ENCODE measurements around the gene MIPEP. TPM values are rescaled to one million over a fixed set of nuclear protein-coding genes. Genes with fewer than 3 reads are reported as not detected.

The MIPEP gene
- total RNA-seq, 1 experiment from 2014 or later = 25.4 TPM

DNA sequence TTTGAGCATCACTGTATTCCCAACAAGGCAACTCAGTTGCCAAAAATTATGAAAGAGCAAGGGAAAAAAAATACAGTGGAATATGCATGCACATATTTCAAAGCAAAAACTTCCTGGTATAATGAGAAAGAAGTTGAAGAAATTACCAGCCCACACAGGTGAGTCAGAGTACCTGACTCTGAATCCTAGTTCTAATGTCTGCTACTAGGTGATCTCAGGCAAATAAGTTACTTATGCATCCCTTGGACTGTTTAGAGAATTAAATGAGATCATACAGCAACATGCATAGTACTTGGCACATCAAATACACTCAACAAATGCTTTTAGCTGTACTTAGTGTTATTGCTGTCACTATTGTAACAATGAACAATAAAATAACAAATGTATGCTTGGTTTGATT lies 144.9 kb downstream of the MIPEP start:
- Histone ChIP-seq H3K4me1 (ENCODE audit: insufficient read depth, low read length, poor library complexity, severe bottlenecking) (no peaks in the 10 kb centered on the region), H3K36me3 (ENCODE audit: insufficient read depth, low read length, poor library complexity, severe bottlenecking) (no peaks in the 10 kb centered on the region), H3K9me3 (ENCODE audit: low read depth, low read length, poor library complexity, severe bottlenecking) (no peaks in the 10 kb centered on the region), H3K4me3 (ENCODE audit: low read depth, low read length, poor library complexity, severe bottlenecking) (no peak overlapping the region), H3K27me3 (replicated peaks; ENCODE audit: insufficient read depth, low read depth, low read length, poor library complexity) (no peaks in the 10 kb centered on the region), H3K27ac (ENCODE audit: low read depth, low read length, poor library complexity, severe bottlenecking) (no peak overlapping the region)
- POLR2A ChIA-PET (ENCODE audit: low non-redundant PET) = no interaction called here
- DNase-seq (ENCODE audit: low spot score) = no peak
- CTCF ChIA-PET = no interaction called here
- no TSS peak for BruUV-seq (replicated peaks)
- intact Hi-C loops (cut with micrococcal nuclease; ENCODE audit: unreplicated experiment) = no loop called here
- TF ChIP-seq, protein P1, sequence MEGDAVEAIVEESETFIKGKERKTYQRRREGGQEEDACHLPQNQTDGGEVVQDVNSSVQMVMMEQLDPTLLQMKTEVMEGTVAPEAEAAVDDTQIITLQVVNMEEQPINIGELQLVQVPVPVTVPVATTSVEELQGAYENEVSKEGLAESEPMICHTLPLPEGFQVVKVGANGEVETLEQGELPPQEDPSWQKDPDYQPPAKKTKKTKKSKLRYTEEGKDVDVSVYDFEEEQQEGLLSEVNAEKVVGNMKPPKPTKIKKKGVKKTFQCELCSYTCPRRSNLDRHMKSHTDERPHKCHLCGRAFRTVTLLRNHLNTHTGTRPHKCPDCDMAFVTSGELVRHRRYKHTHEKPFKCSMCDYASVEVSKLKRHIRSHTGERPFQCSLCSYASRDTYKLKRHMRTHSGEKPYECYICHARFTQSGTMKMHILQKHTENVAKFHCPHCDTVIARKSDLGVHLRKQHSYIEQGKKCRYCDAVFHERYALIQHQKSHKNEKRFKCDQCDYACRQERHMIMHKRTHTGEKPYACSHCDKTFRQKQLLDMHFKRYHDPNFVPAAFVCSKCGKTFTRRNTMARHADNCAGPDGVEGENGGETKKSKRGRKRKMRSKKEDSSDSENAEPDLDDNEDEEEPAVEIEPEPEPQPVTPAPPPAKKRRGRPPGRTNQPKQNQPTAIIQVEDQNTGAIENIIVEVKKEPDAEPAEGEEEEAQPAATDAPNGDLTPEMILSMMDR (conservative IDR thresholded peaks at IDR 0.05; ENCODE audit: low read depth, low read length) = no peak

DNA sequence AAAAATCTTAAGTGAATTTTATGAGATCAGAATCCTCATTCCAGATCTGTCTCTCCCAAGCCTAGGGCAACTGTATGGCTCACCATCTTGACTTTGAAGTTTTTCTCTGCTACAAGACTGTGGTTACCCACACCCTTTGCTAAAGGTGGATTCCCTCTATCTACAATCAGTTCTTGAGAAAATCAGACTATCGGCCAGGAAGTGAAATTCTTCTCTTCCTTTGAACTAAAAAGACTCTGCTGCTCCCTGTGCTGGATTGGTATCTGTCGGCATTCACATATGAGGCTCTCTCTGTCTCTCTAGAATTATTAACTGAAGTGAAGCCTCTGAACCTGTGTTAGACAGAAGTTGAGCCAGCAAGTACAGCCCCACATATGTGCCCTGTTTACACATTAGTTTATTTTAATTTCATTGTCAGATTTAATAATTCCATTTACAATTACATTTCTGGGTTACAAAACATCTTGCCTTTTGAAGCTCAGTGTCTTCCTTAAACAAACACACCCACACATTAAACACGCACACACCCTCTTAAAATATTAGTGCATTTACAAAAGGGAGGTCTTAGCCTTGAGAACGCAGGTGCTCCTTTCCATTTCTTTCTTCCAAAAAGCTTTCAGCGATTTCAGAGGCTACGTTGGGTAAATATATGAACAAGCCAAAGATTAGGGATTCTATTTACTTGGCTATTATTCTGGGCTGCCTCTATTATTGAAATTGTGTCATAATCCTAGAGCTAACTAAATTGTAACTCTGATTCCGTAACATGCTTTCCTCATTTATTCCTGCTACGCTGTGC lies 145.7 kb downstream of the MIPEP start:
- no TSS peak for BruUV-seq (replicated peaks)
- TF ChIP-seq, protein P1 (conservative IDR thresholded peaks at IDR 0.05; ENCODE audit: low read depth, low read length) = no peak
- TF ChIP-seq EZH2 (IDR thresholded peaks at IDR 0.05; ENCODE audit: borderline replicate concordance, low read depth, low read length, poor library complexity, severe bottlenecking) = no peak
- H3K4me3 ChIP-seq (ENCODE audit: low read depth, low read length, poor library complexity, severe bottlenecking) = no peak overlapping the region
- H3K4me1 ChIP-seq (ENCODE audit: insufficient read depth, low read length, poor library complexity, severe bottlenecking) = no peaks in the 10 kb centered on the region
- no peaks in the 10 kb centered on the region for H3K36me3 ChIP-seq (ENCODE audit: insufficient read depth, low read length, poor library complexity, severe bottlenecking)
- no peak overlapping the region for H3K27ac ChIP-seq (ENCODE audit: low read depth, low read length, poor library complexity, severe bottlenecking)
- H3K27me3 ChIP-seq (replicated peaks; ENCODE audit: insufficient read depth, low read depth, low read length, poor library complexity) = no peaks in the 10 kb centered on the region
- intact Hi-C loops (cut with micrococcal nuclease; ENCODE audit: unreplicated experiment) = no loop called here
- no peak for DNase-seq (ENCODE audit: low spot score)
- CTCF ChIA-PET = no interaction called here
- no peaks in the 10 kb centered on the region for H3K9me3 ChIP-seq (ENCODE audit: low read depth, low read length, poor library complexity, severe bottlenecking)
- POLR2A ChIA-PET (ENCODE audit: low non-redundant PET) = no interaction called here

DNA sequence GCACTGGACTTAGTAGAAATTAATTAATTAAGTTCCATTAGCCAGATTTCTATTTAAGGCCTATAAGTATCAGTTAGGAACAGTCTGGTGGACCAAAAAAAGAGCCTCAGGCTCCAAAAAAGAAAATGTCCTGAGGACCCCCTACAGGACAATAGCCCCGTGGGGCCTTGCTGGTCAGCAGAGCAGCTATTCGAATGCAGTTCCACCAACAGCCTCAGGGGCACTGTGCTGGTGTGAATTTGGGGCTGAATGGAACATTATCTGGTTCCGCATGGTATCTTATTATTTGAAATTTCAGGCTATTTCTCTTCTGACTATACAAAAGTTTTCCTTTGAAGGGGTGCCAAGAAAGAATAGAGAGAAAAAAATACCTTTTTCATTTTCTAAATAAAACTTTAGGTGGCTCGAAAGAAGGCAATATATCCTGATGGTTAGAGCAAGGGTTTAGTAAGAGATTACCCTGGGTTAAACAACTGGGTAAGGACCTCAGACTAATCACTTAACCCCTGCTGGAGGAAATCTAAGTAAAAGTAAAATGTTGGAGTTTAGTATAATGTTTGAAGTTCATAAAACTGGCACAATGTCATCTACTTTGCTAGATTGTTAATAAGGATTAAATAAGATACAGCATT lies 147.2 kb downstream of the MIPEP start:
- POLR2A ChIA-PET (ENCODE audit: low non-redundant PET) = no interaction called here
- Histone ChIP-seq H3K4me1 (ENCODE audit: insufficient read depth, low read length, poor library complexity, severe bottlenecking) (no peaks in the 10 kb centered on the region), H3K9me3 (ENCODE audit: low read depth, low read length, poor library complexity, severe bottlenecking) (no peaks in the 10 kb centered on the region), H3K4me3 (ENCODE audit: low read depth, low read length, poor library complexity, severe bottlenecking) (no peak overlapping the region), H3K27ac (ENCODE audit: low read depth, low read length, poor library complexity, severe bottlenecking) (no peak overlapping the region), H3K36me3 (ENCODE audit: insufficient read depth, low read length, poor library complexity, severe bottlenecking) (no peaks in the 10 kb centered on the region), H3K27me3 (replicated peaks; ENCODE audit: insufficient read depth, low read depth, low read length, poor library complexity) (no peaks in the 10 kb centered on the region)
- intact Hi-C loops (cut with micrococcal nuclease; ENCODE audit: unreplicated experiment) = no loop called here
- peak; percentile 35 for DNase-seq (ENCODE audit: low spot score)
- TF ChIP-seq, protein P1 (conservative IDR thresholded peaks at IDR 0.05; ENCODE audit: low read depth, low read length) = peak; percentile 59
- no peak for TF ChIP-seq EZH2 (IDR thresholded peaks at IDR 0.05; ENCODE audit: borderline replicate concordance, low read depth, low read length, poor library complexity, severe bottlenecking)
- CTCF ChIA-PET = interaction anchor here (0.6 kb wide), 1 partner anchor 61 kb away, joined by 3 read pairs; no protein-coding TSS in a partner anchor
- BruUV-seq (replicated peaks) = no TSS peak
